HG03066 (cell line): ENCODE measurements around the gene SELE.
"Not testable (repeated sequence)": the region's sequence is repeated elsewhere in the genome, so short reads cannot be mapped to it uniquely, and the experiment has no call there.

Experiments
- ATAC-seq: cut with Tn5 transposase; IDR thresholded peaks from one replicate; pipeline ENCODE4 v1.9.1; 2021; ENCODE audit warnings: low read depth; ENCODE audit not compliant: unreplicated experiment

SELE gene

DNA sequence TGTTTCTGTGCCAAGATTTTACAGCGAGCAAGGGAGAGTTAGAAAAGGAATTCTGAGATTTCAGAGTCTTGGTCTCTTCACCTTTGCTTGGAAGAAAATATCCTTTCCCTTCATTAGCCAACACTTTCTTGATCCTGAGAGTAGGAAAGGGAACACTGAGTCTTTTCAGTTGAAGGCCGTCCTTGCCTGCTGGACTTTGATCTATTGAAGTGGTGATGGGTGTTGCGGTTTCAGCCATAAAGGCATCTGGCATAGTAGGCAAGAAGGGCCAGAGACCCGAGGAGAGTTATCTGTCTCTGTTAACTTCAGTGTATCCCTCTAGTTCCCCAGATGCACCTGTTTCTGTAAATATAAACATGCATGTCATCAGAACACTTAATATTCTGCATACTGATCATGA, 9.7 kb downstream of the SELE start:
- no peak for ATAC-seq

- no peak for ATAC-seq
Measured at GRCh38 chr1:169723763-169724162, 10.1 kb downstream of the SELE start.

GRCh38 chr1:169722779-169723178, 11.1 kb downstream of the SELE start:
- ATAC-seq: no peak

- ATAC-seq: not testable (repeated sequence)
Measured at GRCh38 chr1:169715100-169715499, 18.8 kb downstream of the SELE start.

- not testable (repeated sequence) for ATAC-seq
Measured at GRCh38 chr1:169713090-169713489, 20.8 kb downstream of the SELE start.

- ATAC-seq: no peak
Measured at GRCh38 chr1:169712309-169712631, 21.6 kb downstream of the SELE start.

GRCh38 chr1:169711469-169712308, 22.2 kb downstream of the SELE start, which contains the start of gene SELL:
SELL (minus strand) TSS chr1:169711620; CDS start chr1:169711498, 122 bp downstream.
- ATAC-seq: peak; percentile 81

DNA sequence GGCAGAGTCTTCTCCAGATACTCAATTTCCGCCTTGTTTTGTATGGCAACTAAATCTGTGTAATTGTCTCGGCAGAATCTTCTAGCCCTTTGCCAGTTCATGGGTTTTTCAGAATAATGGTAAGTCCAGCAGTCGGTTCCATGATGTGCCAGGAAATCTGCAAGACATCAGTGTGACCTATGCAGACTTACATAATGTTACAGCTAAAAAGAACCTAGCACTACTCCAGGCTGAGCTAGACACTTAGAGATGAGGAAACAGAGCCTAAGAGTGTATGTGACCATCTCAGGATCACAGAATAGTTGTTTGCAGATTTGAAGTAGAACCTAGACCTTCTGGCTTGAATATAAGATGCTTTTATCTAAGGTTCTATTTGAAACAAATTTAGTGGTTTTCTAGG, 25.2 kb downstream of the SELE start:
- no peak for ATAC-seq

DNA sequence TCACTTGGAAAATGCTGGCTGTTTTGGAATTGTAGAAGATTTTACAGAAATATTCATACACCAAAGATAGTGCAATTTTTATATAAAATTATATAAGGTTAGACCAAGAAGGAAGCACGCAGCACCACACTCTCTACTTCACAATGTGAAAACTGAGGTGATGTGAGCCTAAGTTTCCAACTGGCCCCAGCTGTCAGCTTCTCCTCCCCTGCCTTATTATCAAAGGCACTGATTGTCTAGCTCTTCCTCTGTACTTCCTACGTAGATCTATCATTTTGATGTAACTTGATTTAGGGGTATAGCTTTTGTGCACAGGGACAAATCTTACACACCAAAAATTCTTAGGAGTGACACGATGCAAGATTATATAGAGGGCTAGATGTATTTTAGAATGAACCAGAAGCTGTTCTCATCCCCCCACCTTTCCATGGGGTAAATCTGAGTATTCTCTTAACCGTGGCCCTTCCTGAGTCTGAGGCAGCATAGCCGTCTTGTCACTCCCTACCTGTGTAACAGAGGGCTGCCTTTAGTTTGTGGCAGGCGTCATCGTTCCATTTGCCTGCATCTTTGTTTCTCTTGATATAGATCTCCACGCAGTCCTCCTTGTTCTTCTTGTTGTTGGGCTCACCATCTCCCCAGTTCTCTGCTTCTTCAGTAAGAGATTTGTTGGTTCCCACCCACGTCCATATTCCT, 25.8 kb downstream of the SELE start:
- ATAC-seq: no peak

- no peak for ATAC-seq
Measured at GRCh38 chr1:169704797-169705196, 29.1 kb downstream of the SELE start.

DNA sequence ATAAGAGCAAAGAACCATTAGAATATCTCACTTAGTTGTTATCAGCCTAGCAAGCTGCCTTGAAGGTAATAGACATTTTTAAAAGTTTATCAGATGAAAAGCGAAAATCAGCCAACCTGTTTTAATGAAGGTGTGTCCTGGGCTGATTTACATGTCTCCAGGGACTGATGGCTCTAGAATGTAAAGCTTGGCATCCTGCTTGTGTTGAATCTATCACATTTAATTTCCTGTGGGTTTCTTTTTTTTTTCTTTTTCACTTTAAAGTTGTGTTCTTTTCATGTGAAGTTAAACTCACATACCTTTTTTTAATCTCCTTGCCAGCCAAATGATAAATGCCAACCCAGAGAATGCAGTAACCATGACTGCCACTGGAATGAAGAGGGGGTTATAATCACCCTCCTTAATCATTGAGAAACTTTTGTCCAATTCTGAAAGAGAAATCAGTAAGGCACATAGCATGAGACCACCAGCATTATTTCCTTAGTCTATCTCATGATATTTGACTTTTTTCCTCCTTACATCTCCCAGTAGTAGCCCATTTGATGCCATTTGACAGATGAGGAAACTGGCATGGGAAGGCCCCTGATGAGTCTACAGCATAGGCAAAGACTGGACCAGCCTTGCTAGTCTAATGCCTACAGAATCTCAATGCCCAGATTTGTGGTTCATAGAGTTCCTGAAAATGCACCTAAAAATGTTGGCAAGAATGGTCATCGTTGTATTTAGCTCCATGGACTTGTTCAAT, 32.4 kb downstream of the SELE start:
- ATAC-seq: no peak

DNA sequence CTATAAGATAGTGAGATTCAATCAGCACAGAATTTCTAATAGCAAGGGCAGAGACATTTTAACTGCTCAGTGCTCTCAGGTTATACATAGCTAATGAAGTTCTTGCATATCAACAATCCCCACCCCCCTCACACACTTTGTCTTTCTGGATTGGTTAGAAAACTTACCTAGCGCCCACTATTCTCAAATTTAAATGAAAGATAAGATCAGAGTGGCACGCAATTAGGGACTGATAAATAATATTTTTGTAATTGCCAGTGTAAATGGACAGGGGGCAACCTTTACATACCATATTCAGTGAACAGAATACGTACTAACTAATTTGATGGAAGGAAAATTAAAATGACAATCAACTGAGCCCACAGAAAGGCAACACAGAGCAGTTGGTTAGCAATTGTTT, 34.2 kb downstream of the SELE start:
- no peak for ATAC-seq

- ATAC-seq: no peak
Measured at GRCh38 chr1:169698976-169699375, 34.9 kb downstream of the SELE start.

DNA sequence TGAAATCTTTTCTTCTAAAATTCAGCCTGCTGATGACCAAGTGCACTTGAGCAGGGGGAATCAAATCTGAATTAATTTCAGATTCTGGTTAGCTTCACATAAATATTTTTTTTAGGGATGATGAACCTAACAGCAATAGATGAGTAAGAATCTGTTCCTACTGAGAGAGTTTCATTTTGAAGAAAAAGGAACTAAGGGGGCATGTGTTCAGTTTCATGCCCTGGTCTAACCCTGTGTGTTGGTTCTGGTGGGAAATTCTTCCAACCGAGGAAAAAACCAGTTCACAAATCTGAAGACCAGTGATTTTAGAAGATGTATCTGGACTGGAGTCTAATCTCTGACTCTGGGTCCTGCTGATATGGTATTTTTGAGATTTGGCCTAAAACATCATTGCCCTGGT, 36.1 kb downstream of the SELE start:
- ATAC-seq: no peak

- no peak for ATAC-seq
Measured at GRCh38 chr1:169696273-169697100, 37.4 kb downstream of the SELE start.

GRCh38 chr1:169694304-169695075, 39.4 kb downstream of the SELE start:
- peak; percentile 49 for ATAC-seq

DNA sequence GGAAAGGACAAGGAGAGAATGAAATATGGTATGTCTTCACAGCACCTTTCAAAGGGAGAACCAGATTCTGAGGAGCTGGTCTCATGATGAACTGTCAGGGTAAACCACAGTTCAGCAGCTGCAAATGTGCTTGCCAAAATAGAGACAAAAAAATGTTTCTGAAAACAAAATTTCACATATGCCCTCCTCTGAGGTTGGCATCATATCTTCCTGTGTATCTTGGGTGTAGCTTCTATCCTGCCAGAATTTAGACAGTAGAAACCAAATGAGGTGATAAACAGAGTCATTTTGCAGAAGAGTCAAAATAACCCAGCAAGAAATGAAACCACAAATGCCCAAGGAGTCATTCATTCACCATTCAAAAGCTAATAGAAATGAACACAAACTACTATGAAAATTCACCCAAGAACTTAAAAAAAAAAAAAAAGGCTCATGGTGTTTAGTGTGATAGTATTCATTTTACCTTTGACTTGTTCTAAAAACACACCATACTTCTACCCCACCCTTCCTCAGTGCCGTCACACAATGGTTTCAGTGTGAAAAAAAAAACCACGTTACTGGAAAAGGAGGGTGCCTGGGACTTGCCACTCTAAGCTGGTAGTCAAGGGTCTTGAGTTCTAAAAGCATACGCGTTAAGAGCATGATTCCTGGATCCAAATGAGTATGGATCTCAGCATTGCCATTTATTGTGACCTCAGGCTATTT, 41.0 kb downstream of the SELE start:
- ATAC-seq: no peak

- ATAC-seq: no peak
Measured at GRCh38 chr1:169690489-169690888, 43.4 kb downstream of the SELE start.

DNA sequence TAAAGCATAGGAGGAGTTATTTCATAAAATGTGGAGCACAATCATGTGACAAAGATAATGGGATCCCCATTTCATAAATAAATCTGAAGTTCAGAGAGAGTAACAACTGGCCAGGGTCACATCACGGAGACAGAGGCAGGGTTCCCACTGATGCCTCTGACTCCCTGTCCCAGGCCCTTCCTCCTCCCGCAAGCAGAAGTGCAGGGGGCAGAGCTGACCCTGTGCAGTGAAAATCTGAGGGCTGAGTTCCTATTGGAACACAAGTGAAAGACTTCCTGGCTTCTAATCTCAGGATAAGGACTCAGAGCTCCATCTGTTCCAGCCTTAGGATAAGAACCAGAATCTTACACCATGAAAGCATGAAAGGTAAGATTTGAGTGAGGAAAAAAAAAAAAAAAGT, 44.5 kb downstream of the SELE start:
- ATAC-seq: no peak
